ENCODE measurements around the gene OSBPL10.

GRCh38 chr3:31725976-31726375, 255.1 kb downstream of the OSBPL10 start:
- TF ChIP-seq CTCF (IDR thresholded peaks at IDR 0.05) (no peak), POLR2A (IDR thresholded peaks at IDR 0.05) (no peak), EP300 (IDR thresholded peaks at IDR 0.05) (no peak)
